Neural cell (in vitro differentiated cells): ENCODE measurements around the gene CCDC9B.

Experiments
- EZH2 ChIP-seq: fragments of 200-600, 300-800 bp; shearing (Covaris generic), sonication (generic); IDR thresholded peaks from 2 replicates; pipeline ENCODE4 v1.6.1; 2014; ENCODE audit warnings: antibody characterized with exemption, low read length, borderline replicate concordance, mild to moderate bottlenecking; ENCODE audit not compliant: insufficient read depth, poor library complexity, severe bottlenecking
- MXI1 ChIP-seq: fragments of 450-650 bp; conservative IDR thresholded peaks from 2 replicates; pipeline ENCODE4 v1.6.1; 2014; ENCODE audit warnings: antibody characterized with exemption, mild to moderate bottlenecking; ENCODE audit not compliant: poor library complexity, severe bottlenecking
- POLR2AphosphoS5 ChIP-seq: IDR thresholded peaks from 2 replicates; pipeline ENCODE4 v1.6.1; 2012
- RAD21 ChIP-seq: fragments of 450-650 bp; conservative IDR thresholded peaks from 2 replicates; pipeline ENCODE4 v1.6.1; 2014; ENCODE audit warnings: antibody characterized with exemption, mild to moderate bottlenecking, moderate library complexity
- REST ChIP-seq: IDR thresholded peaks from 2 replicates; pipeline ENCODE4 v1.6.1; 2012; ENCODE audit warnings: borderline replicate concordance
- SMC3 ChIP-seq: fragments of 450-650 bp; conservative IDR thresholded peaks from 2 replicates; pipeline ENCODE4 v1.6.1; 2014; ENCODE audit warnings: antibody characterized with exemption, mild to moderate bottlenecking, moderate library complexity; ENCODE audit not compliant: poor library complexity
- TAF1 ChIP-seq: IDR thresholded peaks from 2 replicates; pipeline ENCODE4 v1.6.1; 2012; ENCODE audit warnings: low read depth
- TF ChIP-seq, protein P1 (sequence below): fragments of 450-650 bp; IDR thresholded peaks from 2 replicates; pipeline ENCODE4 v1.5.1; 2014; ENCODE audit warnings: antibody characterized with exemption, mild to moderate bottlenecking, moderate library complexity; ENCODE audit not compliant: poor library complexity, severe bottlenecking

- no peak for TF ChIP-seq POLR2AphosphoS5
- no peak for TF ChIP-seq EZH2
- TF ChIP-seq, protein P1, sequence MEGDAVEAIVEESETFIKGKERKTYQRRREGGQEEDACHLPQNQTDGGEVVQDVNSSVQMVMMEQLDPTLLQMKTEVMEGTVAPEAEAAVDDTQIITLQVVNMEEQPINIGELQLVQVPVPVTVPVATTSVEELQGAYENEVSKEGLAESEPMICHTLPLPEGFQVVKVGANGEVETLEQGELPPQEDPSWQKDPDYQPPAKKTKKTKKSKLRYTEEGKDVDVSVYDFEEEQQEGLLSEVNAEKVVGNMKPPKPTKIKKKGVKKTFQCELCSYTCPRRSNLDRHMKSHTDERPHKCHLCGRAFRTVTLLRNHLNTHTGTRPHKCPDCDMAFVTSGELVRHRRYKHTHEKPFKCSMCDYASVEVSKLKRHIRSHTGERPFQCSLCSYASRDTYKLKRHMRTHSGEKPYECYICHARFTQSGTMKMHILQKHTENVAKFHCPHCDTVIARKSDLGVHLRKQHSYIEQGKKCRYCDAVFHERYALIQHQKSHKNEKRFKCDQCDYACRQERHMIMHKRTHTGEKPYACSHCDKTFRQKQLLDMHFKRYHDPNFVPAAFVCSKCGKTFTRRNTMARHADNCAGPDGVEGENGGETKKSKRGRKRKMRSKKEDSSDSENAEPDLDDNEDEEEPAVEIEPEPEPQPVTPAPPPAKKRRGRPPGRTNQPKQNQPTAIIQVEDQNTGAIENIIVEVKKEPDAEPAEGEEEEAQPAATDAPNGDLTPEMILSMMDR, result no peak
- no peak for TF ChIP-seq SMC3
- no peak for TF ChIP-seq RAD21
- TF ChIP-seq MXI1, result no peak
- TF ChIP-seq TAF1, result no peak
- no peak for TF ChIP-seq REST
These were observed 50.2 kb downstream of the CCDC9B start for GRCh38 chr15:40290545-40290917.
